Neural cell (in vitro differentiated cells): Measurements from ENCODE around the gene C6orf163. TPM values are rescaled to one million over a fixed set of nuclear protein-coding genes. Genes with fewer than 3 reads are reported as not detected.

Experiments
- H2AFZ ChIP-seq: fragments of 200-600, 300-800 bp; sonication (generic), shearing (Covaris generic); 2 replicates; pipeline ENCODE4 v1.6.0; 2014; ENCODE audit warnings: low read depth, mild to moderate bottlenecking, antibody characterized with exemption, low read length, moderate library complexity
- H3F3A ChIP-seq: fragments of 200-600 bp; shearing (Covaris generic); 2 replicates; pipeline ENCODE4 v1.6.1; 2016; ENCODE audit warnings: mild to moderate bottlenecking, moderate library complexity, mixed read lengths, antibody characterized with exemption, low read length; ENCODE audit not compliant: insufficient read depth, poor library complexity, severe bottlenecking
- H3K27ac ChIP-seq: fragments of 200-600, 300-800 bp; sonication (generic), shearing (Covaris generic); 2 replicates; pipeline ENCODE4 v1.5.1; 2014; ENCODE audit warnings: mild to moderate bottlenecking, low read length, moderate library complexity
- H3K27me3 ChIP-seq: fragments of 300-800, 200-600 bp; sonication (generic), shearing (Covaris generic); 2 replicates; pipeline ENCODE4 v1.6.0; 2014; ENCODE audit warnings: mild to moderate bottlenecking, low read depth, low read length, moderate library complexity; ENCODE audit not compliant: insufficient read depth
- H3K36me3 ChIP-seq: fragments of 300-800, 200-600 bp; sonication (generic), shearing (Covaris generic); 2 replicates; pipeline ENCODE4 v1.5.1; 2014; ENCODE audit warnings: mild to moderate bottlenecking, antibody characterized with exemption, low read length, moderate library complexity; ENCODE audit not compliant: insufficient read depth
- H3K4me2 ChIP-seq: fragments of 300-800, 200-600 bp; sonication (generic), shearing (Covaris generic); 2 replicates; pipeline ENCODE4 v1.6.0; 2014; ENCODE audit warnings: mild to moderate bottlenecking, low read length
- H3K4me3 ChIP-seq: fragments of 300-800, 200-600 bp; sonication (generic), shearing (Covaris generic); 2 replicates; pipeline ENCODE4 v1.5.1; 2014; ENCODE audit warnings: mild to moderate bottlenecking, low read length, moderate library complexity
- H3K79me2 ChIP-seq: fragments of 200-600 bp; shearing (Covaris generic); replicated peaks from 2 replicates; pipeline ENCODE4 v1.6.0; 2014; ENCODE audit warnings: mild to moderate bottlenecking, low read length, moderate library complexity; ENCODE audit not compliant: insufficient read depth
- H3K9ac ChIP-seq: fragments of 300-800, 200-600 bp; sonication (generic), shearing (Covaris generic); 2 replicates; pipeline ENCODE4 v1.6.1; 2016; ENCODE audit warnings: mild to moderate bottlenecking, low read length, mixed read lengths
- H3K9me2 ChIP-seq: fragments of 200-600 bp; shearing (Covaris generic); 2 replicates; pipeline ENCODE4 v1.6.1; 2016; ENCODE audit warnings: mild to moderate bottlenecking, low read length, mixed read lengths; ENCODE audit not compliant: insufficient read depth
- H3K9me3 ChIP-seq: fragments of 200-600, 300-800 bp; sonication (generic), shearing (Covaris generic); 2 replicates; pipeline ENCODE4 v1.6.1; 2016; ENCODE audit warnings: mild to moderate bottlenecking, mixed run types, low read length, moderate library complexity, mixed read lengths
- H4K20me1 ChIP-seq: fragments of 200-600 bp; shearing (Covaris generic); 2 replicates; pipeline ENCODE4 v1.6.1; 2016; ENCODE audit warnings: mild to moderate bottlenecking, mixed run types; ENCODE audit not compliant: insufficient read depth
- EP300 ChIP-seq: fragments of 450-650 bp; conservative IDR thresholded peaks from 2 replicates; pipeline ENCODE4 v1.6.1; 2014; ENCODE audit warnings: antibody characterized with exemption, mild to moderate bottlenecking, moderate library complexity; ENCODE audit not compliant: poor library complexity, severe bottlenecking
- EZH2 ChIP-seq: fragments of 200-600, 300-800 bp; shearing (Covaris generic), sonication (generic); IDR thresholded peaks from 2 replicates; pipeline ENCODE4 v1.6.1; 2014; ENCODE audit warnings: antibody characterized with exemption, low read length, borderline replicate concordance, mild to moderate bottlenecking; ENCODE audit not compliant: insufficient read depth, poor library complexity, severe bottlenecking
- MXI1 ChIP-seq: fragments of 450-650 bp; conservative IDR thresholded peaks from 2 replicates; pipeline ENCODE4 v1.6.1; 2014; ENCODE audit warnings: antibody characterized with exemption, mild to moderate bottlenecking; ENCODE audit not compliant: poor library complexity, severe bottlenecking
- POLR2AphosphoS5 ChIP-seq: IDR thresholded peaks from 2 replicates; pipeline ENCODE4 v1.6.1; 2012
- RAD21 ChIP-seq: fragments of 450-650 bp; conservative IDR thresholded peaks from 2 replicates; pipeline ENCODE4 v1.6.1; 2014; ENCODE audit warnings: antibody characterized with exemption, mild to moderate bottlenecking, moderate library complexity
- SMC3 ChIP-seq: fragments of 450-650 bp; conservative IDR thresholded peaks from 2 replicates; pipeline ENCODE4 v1.6.1; 2014; ENCODE audit warnings: antibody characterized with exemption, mild to moderate bottlenecking, moderate library complexity; ENCODE audit not compliant: poor library complexity
- TAF1 ChIP-seq: IDR thresholded peaks from 2 replicates; pipeline ENCODE4 v1.6.1; 2012; ENCODE audit warnings: low read depth
- polyA plus RNA-seq: library from polyadenylated mRNA; depleted of rRNA; stranded (reverse); fragments of >200 nt; gene quantifications from 2 replicates; pipeline ENCODE4 v1.2.3, GENCODE V29; 2014
- TF ChIP-seq, protein P1 (sequence below): fragments of 450-650 bp; IDR thresholded peaks from 2 replicates; pipeline ENCODE4 v1.5.1; 2014; ENCODE audit warnings: antibody characterized with exemption, mild to moderate bottlenecking, moderate library complexity; ENCODE audit not compliant: poor library complexity, severe bottlenecking
- TF ChIP-seq, protein P2 (sequence below): IDR thresholded peaks from 2 replicates; pipeline ENCODE4 v1.6.1; 2012; ENCODE audit warnings: borderline replicate concordance

The C6orf163 gene
- polyA plus RNA-seq, 1 donor from 2014 or later = 1.8 TPM

DNA sequence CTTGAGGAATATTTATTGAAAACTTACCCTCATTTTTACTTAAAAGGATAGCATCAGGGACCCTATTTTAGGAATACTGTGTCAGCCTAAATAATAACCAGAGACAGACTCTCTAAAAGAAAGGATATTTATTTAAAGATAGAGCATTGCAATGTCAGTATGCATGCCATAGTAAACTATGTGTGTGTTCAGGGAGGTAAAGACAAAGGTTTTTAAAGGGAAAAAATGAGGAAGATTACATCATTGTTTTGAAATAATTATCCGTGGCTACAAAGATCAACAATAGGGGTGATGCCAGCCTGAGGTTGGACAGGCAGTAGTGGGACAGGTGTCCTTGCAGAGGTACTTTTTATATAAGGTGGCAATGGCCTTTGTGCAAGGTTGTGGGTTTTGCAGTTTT is 39.4 kb downstream of the C6orf163 start:
- Histone ChIP-seq H3K36me3 (no peaks in the 10 kb centered on the region), H3F3A (no peaks in the 10 kb centered on the region), H3K9me3 (no peaks in the 10 kb centered on the region), H3K9me2 (no peaks in the 10 kb centered on the region), H4K20me1 (no peaks in the 10 kb centered on the region), H3K4me2 (no peak overlapping the region), H3K79me2 (no peaks in the 10 kb centered on the region), H3K27me3 (no peaks in the 10 kb centered on the region), H3K4me3 (no peak overlapping the region), H2AFZ (no peak overlapping the region), H3K27ac (no peak overlapping the region), H3K9ac (no peak overlapping the region)
- TF ChIP-seq, protein P1, sequence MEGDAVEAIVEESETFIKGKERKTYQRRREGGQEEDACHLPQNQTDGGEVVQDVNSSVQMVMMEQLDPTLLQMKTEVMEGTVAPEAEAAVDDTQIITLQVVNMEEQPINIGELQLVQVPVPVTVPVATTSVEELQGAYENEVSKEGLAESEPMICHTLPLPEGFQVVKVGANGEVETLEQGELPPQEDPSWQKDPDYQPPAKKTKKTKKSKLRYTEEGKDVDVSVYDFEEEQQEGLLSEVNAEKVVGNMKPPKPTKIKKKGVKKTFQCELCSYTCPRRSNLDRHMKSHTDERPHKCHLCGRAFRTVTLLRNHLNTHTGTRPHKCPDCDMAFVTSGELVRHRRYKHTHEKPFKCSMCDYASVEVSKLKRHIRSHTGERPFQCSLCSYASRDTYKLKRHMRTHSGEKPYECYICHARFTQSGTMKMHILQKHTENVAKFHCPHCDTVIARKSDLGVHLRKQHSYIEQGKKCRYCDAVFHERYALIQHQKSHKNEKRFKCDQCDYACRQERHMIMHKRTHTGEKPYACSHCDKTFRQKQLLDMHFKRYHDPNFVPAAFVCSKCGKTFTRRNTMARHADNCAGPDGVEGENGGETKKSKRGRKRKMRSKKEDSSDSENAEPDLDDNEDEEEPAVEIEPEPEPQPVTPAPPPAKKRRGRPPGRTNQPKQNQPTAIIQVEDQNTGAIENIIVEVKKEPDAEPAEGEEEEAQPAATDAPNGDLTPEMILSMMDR = no peak
- no peak for TF ChIP-seq TAF1
- no peak for TF ChIP-seq SMC3
- TF ChIP-seq EZH2 = no peak
- no peak for TF ChIP-seq RAD21
- TF ChIP-seq, protein P2, sequence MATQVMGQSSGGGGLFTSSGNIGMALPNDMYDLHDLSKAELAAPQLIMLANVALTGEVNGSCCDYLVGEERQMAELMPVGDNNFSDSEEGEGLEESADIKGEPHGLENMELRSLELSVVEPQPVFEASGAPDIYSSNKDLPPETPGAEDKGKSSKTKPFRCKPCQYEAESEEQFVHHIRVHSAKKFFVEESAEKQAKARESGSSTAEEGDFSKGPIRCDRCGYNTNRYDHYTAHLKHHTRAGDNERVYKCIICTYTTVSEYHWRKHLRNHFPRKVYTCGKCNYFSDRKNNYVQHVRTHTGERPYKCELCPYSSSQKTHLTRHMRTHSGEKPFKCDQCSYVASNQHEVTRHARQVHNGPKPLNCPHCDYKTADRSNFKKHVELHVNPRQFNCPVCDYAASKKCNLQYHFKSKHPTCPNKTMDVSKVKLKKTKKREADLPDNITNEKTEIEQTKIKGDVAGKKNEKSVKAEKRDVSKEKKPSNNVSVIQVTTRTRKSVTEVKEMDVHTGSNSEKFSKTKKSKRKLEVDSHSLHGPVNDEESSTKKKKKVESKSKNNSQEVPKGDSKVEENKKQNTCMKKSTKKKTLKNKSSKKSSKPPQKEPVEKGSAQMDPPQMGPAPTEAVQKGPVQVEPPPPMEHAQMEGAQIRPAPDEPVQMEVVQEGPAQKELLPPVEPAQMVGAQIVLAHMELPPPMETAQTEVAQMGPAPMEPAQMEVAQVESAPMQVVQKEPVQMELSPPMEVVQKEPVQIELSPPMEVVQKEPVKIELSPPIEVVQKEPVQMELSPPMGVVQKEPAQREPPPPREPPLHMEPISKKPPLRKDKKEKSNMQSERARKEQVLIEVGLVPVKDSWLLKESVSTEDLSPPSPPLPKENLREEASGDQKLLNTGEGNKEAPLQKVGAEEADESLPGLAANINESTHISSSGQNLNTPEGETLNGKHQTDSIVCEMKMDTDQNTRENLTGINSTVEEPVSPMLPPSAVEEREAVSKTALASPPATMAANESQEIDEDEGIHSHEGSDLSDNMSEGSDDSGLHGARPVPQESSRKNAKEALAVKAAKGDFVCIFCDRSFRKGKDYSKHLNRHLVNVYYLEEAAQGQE = no peak
- TF ChIP-seq MXI1 = no peak
- no peak for TF ChIP-seq EP300
- TF ChIP-seq POLR2AphosphoS5 = no peak

DNA sequence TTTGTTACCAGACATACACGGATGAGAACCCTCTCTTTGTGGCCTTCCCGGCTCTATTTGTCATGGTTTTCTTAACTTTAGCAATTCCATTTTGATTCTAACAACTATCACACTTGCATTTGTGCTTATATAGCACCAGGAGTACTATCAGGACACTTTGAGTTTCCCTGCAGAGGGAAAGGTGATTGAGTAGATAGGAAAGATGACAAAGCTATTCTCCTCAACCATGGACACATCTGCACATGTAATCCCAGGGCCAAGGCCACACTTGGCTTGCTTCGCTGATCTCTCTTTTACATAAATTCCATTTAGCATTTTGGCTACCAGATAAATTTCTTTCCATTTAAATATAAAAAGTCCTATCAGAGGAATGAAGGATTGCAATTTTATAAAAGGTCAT is 39.8 kb downstream of the C6orf163 start:
- TF ChIP-seq MXI1 = no peak
- no peak for TF ChIP-seq SMC3
- TF ChIP-seq TAF1 = no peak
- TF ChIP-seq POLR2AphosphoS5 = no peak
- TF ChIP-seq RAD21 = no peak
- TF ChIP-seq, protein P2 = no peak
- no peak for TF ChIP-seq EP300
- TF ChIP-seq, protein P1 = no peak
- no peak for TF ChIP-seq EZH2

More for the DNA sequence above, 39.8 kb downstream of the C6orf163 start:
- no peak overlapping the region for H3K4me3 ChIP-seq
- H3K27ac ChIP-seq = no peak overlapping the region
- H3K27me3 ChIP-seq = no peaks in the 10 kb centered on the region
- H3K9ac ChIP-seq = no peak overlapping the region
- no peaks in the 10 kb centered on the region for H3F3A ChIP-seq
- H3K36me3 ChIP-seq = no peaks in the 10 kb centered on the region
- H3K9me2 ChIP-seq = no peaks in the 10 kb centered on the region
- H3K79me2 ChIP-seq = no peaks in the 10 kb centered on the region
- H3K4me2 ChIP-seq = no peak overlapping the region
- H4K20me1 ChIP-seq = no peaks in the 10 kb centered on the region
- H3K9me3 ChIP-seq = no peaks in the 10 kb centered on the region
- no peak overlapping the region for H2AFZ ChIP-seq
